ENCODE results near the gene HDGFL3. TPM values are rescaled to one million over a fixed set of nuclear protein-coding genes. Genes with fewer than 3 reads are reported as not detected.
A peak's percentile ranks its signal among the peaks of the same experiment; 100 is the strongest.
"Not testable (repeated sequence)": the region's sequence is repeated elsewhere in the genome, so short reads cannot be mapped to it uniquely, and the experiment has no call there.

HDGFL3 gene
- total RNA-seq, 1 donor = 27.5 TPM

GRCh38 chr15:83094583-83094982 is 113.0 kb downstream of the HDGFL3 start:
- Histone ChIP-seq H3K4me3 (ENCODE audit: insufficient read depth, low read length) (no peak overlapping the region), H2AFZ (ENCODE audit: low read length) (no peak overlapping the region), H3K9me3 (ENCODE audit: low read depth, low read length) (no peaks in the 10 kb centered on the region), H3K27me3 (ENCODE audit: insufficient read depth, low read length) (peaks cover 3% of the 10 kb centered on the region), H4K20me1 (ENCODE audit: insufficient read depth, low read length) (no peaks in the 10 kb centered on the region), H3K36me3 (ENCODE audit: insufficient read depth, low read length) (no peaks in the 10 kb centered on the region), H3K4me2 (ENCODE audit: insufficient read depth, low read length) (no peak overlapping the region), H3K4me1 (ENCODE audit: insufficient read depth, low read length) (no peaks in the 10 kb centered on the region), H3K79me2 (ENCODE audit: insufficient read depth, low read length) (no peaks in the 10 kb centered on the region), H3K27ac (ENCODE audit: low read depth, low read length) (no peak overlapping the region)
- DNase-seq (ENCODE audit: insufficient read length, low spot score, missing footprints) = no peak
- no peak for TF ChIP-seq CTCF (IDR thresholded peaks at IDR 0.05; ENCODE audit: extremely low read depth, low read depth, low read length)

GRCh38 chr15:83092309-83092976 is 115.2 kb downstream of the HDGFL3 start:
- H3K4me2 ChIP-seq (ENCODE audit: insufficient read depth, low read length) = no peak overlapping the region
- no peak overlapping the region for H3K27ac ChIP-seq (ENCODE audit: low read depth, low read length)
- DNase-seq (ENCODE audit: insufficient read length, low spot score, missing footprints) = no peak
- H3K9me3 ChIP-seq (ENCODE audit: low read depth, low read length) = no peaks in the 10 kb centered on the region
- H3K79me2 ChIP-seq (ENCODE audit: insufficient read depth, low read length) = no peaks in the 10 kb centered on the region
- peaks cover 2% of the 10 kb centered on the region for H3K27me3 ChIP-seq (ENCODE audit: insufficient read depth, low read length)
- H2AFZ ChIP-seq (ENCODE audit: low read length) = peak overlapping the region; percentile 68
- H3K4me1 ChIP-seq (ENCODE audit: insufficient read depth, low read length) = no peaks in the 10 kb centered on the region
- H3K4me3 ChIP-seq (ENCODE audit: insufficient read depth, low read length) = no peak overlapping the region
- no peak for TF ChIP-seq CTCF (IDR thresholded peaks at IDR 0.05; ENCODE audit: extremely low read depth, low read depth, low read length)
- no peaks in the 10 kb centered on the region for H4K20me1 ChIP-seq (ENCODE audit: insufficient read depth, low read length)
- H3K36me3 ChIP-seq (ENCODE audit: insufficient read depth, low read length) = no peaks in the 10 kb centered on the region

GRCh38 chr15:83091965-83092308 is 115.7 kb downstream of the HDGFL3 start:
- not testable (repeated sequence) for H3K4me2 ChIP-seq (ENCODE audit: insufficient read depth, low read length); H3K36me3 ChIP-seq (ENCODE audit: insufficient read depth, low read length); H3K4me3 ChIP-seq (ENCODE audit: insufficient read depth, low read length); H3K79me2 ChIP-seq (ENCODE audit: insufficient read depth, low read length); H3K27me3 ChIP-seq (ENCODE audit: insufficient read depth, low read length); H2AFZ ChIP-seq (ENCODE audit: low read length); H3K27ac ChIP-seq (ENCODE audit: low read depth, low read length); H3K9me3 ChIP-seq (ENCODE audit: low read depth, low read length); H3K4me1 ChIP-seq (ENCODE audit: insufficient read depth, low read length); DNase-seq (ENCODE audit: insufficient read length, low spot score, missing footprints); H4K20me1 ChIP-seq (ENCODE audit: insufficient read depth, low read length)

GRCh38 chr15:83090465-83090864 is 117.2 kb downstream of the HDGFL3 start:
- TF ChIP-seq CTCF (IDR thresholded peaks at IDR 0.05; ENCODE audit: extremely low read depth, low read depth, low read length) = no peak
- DNase-seq (ENCODE audit: insufficient read length, low spot score, missing footprints) = no peak
- Histone ChIP-seq H4K20me1 (ENCODE audit: insufficient read depth, low read length) (no peaks in the 10 kb centered on the region), H3K79me2 (ENCODE audit: insufficient read depth, low read length) (no peaks in the 10 kb centered on the region), H3K36me3 (ENCODE audit: insufficient read depth, low read length) (no peaks in the 10 kb centered on the region), H3K4me3 (ENCODE audit: insufficient read depth, low read length) (no peak overlapping the region), H3K4me2 (ENCODE audit: insufficient read depth, low read length) (no peak overlapping the region), H3K27me3 (ENCODE audit: insufficient read depth, low read length) (peaks cover 5% of the 10 kb centered on the region), H3K9me3 (ENCODE audit: low read depth, low read length) (no peaks in the 10 kb centered on the region), H3K4me1 (ENCODE audit: insufficient read depth, low read length) (no peaks in the 10 kb centered on the region), H2AFZ (ENCODE audit: low read length) (no peak overlapping the region), H3K27ac (ENCODE audit: low read depth, low read length) (no peak overlapping the region)
